Measurements from ENCODE around the gene PRKAR2A.
"Not testable (repeated sequence)": the region's sequence is repeated elsewhere in the genome, so short reads cannot be mapped to it uniquely, and the experiment has no call there.

The PRKAR2A gene

DNA sequence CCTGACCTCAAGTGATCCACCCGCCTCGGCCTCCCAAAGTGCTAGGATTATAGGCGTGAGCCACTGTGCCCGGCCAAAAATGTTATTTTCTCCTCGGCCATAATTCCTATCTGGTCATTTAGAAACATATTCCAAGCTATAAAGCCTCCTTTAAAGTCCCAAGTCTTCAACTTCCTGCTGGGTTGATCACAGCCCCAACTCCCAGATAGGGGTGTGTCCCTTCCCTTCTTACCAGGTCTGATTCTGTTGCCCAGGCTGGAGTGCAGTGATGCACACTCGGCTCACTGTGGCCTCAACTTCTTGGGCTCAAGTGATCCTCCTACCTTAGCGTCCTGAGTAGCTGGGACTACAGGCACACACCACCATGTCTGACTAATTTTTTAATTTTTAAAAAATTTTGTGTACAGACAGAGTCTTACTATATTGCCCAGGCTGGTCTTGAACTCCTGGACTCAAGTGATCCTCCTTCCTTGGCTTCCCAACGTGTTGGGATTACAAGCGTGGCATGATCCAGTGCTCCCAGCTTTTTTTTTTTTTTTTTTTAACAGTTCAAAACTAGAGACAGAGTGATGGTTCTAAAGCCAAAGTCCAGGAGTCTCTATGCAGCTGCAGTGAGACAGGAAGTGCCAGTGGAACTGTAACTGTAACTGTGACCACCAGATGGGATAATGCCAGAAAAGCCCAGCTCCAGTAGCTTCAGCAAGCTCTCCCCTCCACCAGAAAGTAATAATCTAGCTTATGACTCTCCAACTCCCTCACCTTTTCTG, 8.2 kb upstream of the PRKAR2A start:
- Mint-ChIP-seq H3K36me3 (peaks cover 48% of the 10 kb centered on the region), H3K9me3 (no peaks in the 10 kb centered on the region), H3K4me1 (no peaks in the 10 kb centered on the region), H3K27ac (peak overlapping the region; percentile 43), H3K4me3 (no peak overlapping the region)
- no peak for ATAC-seq
- DNase-seq (ENCODE audit: low spot score in 2 of 2): no peak

GRCh38 chr3:48852151-48852550, 4.5 kb upstream of the PRKAR2A start:
- Mint-ChIP-seq H3K9me3 (no peaks in the 10 kb centered on the region), H3K27ac (no peak overlapping the region), H3K4me3 (no peak overlapping the region), H3K4me1 (peaks cover 9% of the 10 kb centered on the region), H3K36me3 (peaks cover 17% of the 10 kb centered on the region)
- DNase-seq (ENCODE audit: low spot score in 2 of 2) (no peak), ATAC-seq (no peak)

- Mint-ChIP-seq H3K36me3 (peaks cover 9% of the 10 kb centered on the region), H3K9me3 (no peaks in the 10 kb centered on the region), H3K4me3 (no peak overlapping the region), H3K4me1 (peaks cover 9% of the 10 kb centered on the region), H3K27ac (no peak overlapping the region)
- DNase-seq (ENCODE audit: low spot score in 2 of 2) (no peak), ATAC-seq (no peak)
Observed at GRCh38 chr3:48851407-48851806, 3.7 kb upstream of the PRKAR2A start.

DNA sequence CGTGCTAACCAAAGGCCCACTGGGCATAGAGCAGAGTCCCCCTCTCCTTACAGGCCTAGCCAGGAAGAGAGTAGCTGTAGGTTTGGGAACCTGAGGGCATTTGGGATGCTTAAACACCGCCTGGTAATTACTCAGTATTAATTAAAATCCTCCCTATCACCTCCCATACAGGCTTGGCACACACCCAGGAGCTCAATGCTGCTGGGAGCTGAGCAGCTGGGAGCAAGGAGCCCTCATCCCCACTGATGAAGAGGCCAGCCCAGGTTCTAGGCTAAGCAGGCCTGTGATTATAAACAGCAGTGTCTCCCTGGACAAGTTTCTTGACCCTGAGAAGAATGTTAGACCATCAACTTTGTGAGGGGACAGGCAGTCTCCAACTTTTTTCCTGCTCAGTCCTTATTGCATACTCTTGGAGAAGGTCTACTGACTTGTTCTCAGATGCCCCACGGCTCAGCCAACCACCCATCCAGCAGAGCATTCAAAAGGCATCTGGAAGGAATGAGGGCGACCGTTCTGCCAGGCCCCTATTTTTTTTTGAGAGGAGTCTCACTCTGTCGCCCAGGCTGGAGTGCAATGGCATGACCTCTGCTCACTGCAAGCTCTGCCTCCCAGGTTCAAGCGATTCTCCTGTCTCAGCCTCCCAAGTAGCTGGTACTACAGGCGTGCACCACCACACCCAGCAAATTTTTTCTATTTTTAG, 1.3 kb upstream of the PRKAR2A start:
- Mint-ChIP-seq H3K9me3 (no peaks in the 10 kb centered on the region), H3K4me1 (peaks cover 9% of the 10 kb centered on the region), H3K36me3 (no peaks in the 10 kb centered on the region), H3K27ac (peak overlapping the region; percentile 98), H3K4me3 (peak overlapping the region; percentile 88)
- ATAC-seq (no peak), DNase-seq (ENCODE audit: low spot score in 2 of 2) (no peak)

DNA sequence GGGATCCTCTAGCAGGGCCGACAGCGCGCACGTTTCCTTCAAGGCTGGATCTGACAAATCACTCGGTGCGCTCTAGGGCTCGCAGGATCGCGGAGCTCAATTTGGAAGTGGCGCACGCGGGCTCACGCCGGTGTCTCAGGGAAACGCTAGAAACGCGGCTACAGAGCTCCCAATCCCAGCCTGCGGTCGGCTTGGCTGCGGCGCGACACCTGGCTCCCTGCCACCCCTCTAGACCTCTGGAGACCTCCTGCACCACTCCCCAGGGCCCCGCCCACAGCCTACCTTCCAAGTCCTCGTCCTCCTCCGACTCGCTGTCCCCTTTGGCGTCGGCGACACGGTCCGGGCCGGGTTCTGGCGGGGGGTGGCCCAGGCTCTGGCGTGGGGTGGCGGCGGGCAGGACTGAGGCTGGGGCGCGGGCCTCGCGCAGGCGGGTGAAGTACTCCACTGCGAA, 596 bp downstream of the PRKAR2A start:
- DNase-seq (ENCODE audit: low spot score in 2 of 2) (no peak), ATAC-seq (peak; percentile 72)
- Mint-ChIP-seq H3K4me3 (peak overlapping the region; percentile 88), H3K27ac (peak overlapping the region; percentile 98), H3K4me1 (peaks cover 9% of the 10 kb centered on the region), H3K9me3 (no peaks in the 10 kb centered on the region), H3K36me3 (no peaks in the 10 kb centered on the region)

GRCh38 chr3:48845170-48845569, 2.5 kb downstream of the PRKAR2A start:
- no peaks in the 10 kb centered on the region for H3K36me3 Mint-ChIP-seq
- DNase-seq (ENCODE audit: low spot score in 2 of 2) (no peak), ATAC-seq (no peak)
- H3K4me3 Mint-ChIP-seq: peak overlapping the region; percentile 88
- H3K9me3 Mint-ChIP-seq: no peaks in the 10 kb centered on the region
- H3K27ac Mint-ChIP-seq: peak overlapping the region; percentile 43
- peaks cover 9% of the 10 kb centered on the region for H3K4me1 Mint-ChIP-seq

GRCh38 chr3:48837163-48837562, 10.5 kb downstream of the PRKAR2A start:
- Mint-ChIP-seq H3K4me1 (peaks cover 13% of the 10 kb centered on the region), H3K4me3 (no peak overlapping the region), H3K36me3 (peaks cover 14% of the 10 kb centered on the region), H3K9me3 (no peaks in the 10 kb centered on the region), H3K27ac (no peak overlapping the region)
- no peak for DNase-seq (ENCODE audit: low spot score in 2 of 2)
- peak; percentile 57 for ATAC-seq

- ATAC-seq: no peak
- no peak for DNase-seq (ENCODE audit: low spot score in 2 of 2)
- Mint-ChIP-seq H3K4me1 (peaks cover 13% of the 10 kb centered on the region), H3K9me3 (no peaks in the 10 kb centered on the region), H3K27ac (no peak overlapping the region), H3K4me3 (no peak overlapping the region), H3K36me3 (peaks cover 14% of the 10 kb centered on the region)
Observed at GRCh38 chr3:48835650-48836366, 11.9 kb downstream of the PRKAR2A start.

DNA sequence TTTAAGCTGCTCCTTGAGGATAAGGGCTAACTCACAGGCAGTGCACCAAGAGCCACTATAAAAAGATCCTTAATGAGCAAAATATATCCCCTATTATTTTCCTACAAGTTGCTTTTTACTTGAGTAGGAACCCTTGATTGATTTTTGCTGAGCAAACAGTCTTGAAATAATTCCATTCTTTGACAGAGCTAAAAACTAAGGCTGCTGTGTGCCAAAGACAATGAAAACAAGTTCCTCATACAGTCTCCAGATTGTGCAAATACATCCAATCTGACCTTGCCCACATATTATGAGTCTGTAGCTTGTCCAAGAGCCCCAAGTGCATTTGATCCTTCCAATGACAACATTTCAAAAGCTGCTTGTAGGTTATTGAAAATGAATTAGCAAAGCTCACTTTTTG, 15.0 kb downstream of the PRKAR2A start:
- Mint-ChIP-seq H3K36me3 (peaks cover under 1% of the 10 kb centered on the region), H3K27ac (no peak overlapping the region), H3K4me1 (peaks cover 13% of the 10 kb centered on the region), H3K4me3 (no peak overlapping the region), H3K9me3 (no peaks in the 10 kb centered on the region)
- DNase-seq (ENCODE audit: low spot score in 2 of 2) (no peak), ATAC-seq (no peak)

- Mint-ChIP-seq H3K4me3 (no peak overlapping the region), H3K4me1 (peaks cover 11% of the 10 kb centered on the region), H3K36me3 (no peaks in the 10 kb centered on the region), H3K27ac (no peak overlapping the region), H3K9me3 (no peaks in the 10 kb centered on the region)
- no peak for DNase-seq (ENCODE audit: low spot score in 2 of 2)
- no peak for ATAC-seq
Observed at GRCh38 chr3:48830715-48831114, 17.0 kb downstream of the PRKAR2A start.

DNA sequence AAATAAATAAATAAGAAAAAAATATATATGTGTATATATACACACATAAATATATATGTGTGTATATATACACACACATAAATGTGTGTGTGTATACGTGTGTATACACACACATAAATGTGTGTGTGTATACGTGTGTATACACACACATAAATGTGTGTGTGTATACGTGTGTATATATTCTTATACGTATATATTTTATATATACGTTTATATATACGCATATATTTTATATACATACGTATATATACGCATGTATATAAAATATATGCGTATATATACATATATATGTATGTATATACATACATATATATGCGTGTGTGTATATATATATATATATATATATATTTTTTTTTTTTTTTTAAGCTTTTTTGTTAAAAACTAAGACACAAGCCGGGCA, 18.1 kb downstream of the PRKAR2A start:
- peaks cover 11% of the 10 kb centered on the region for H3K4me1 Mint-ChIP-seq
- DNase-seq (ENCODE audit: low spot score in 2 of 2); ATAC-seq; H3K36me3 Mint-ChIP-seq; H3K27ac Mint-ChIP-seq; H3K9me3 Mint-ChIP-seq; H3K4me3 Mint-ChIP-seq: not testable (repeated sequence)

GRCh38 chr3:48827874-48828273, 19.8 kb downstream of the PRKAR2A start:
- DNase-seq (ENCODE audit: low spot score in 2 of 2); H3K4me3 Mint-ChIP-seq; H3K36me3 Mint-ChIP-seq; ATAC-seq; H3K4me1 Mint-ChIP-seq; H3K27ac Mint-ChIP-seq; H3K9me3 Mint-ChIP-seq: not testable (repeated sequence)

DNA sequence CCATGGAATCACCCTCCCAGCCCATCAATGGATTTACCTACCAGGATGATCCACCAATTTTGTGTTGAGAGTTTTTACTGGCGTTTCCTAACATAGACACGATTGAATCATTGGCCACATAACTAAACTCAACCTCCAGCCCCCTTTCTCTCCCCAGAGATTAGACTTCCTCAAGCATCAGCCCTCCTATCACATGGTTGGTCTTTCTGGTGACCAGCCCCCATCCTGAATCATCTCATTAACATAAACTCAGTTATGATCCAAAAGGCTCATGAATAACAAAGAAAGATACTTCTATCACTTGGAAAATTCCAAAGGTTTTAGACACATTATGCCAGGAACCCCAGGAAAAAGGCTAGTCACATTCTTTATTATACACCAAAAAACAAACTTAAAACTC, 21.2 kb downstream of the PRKAR2A start:
- H3K27ac Mint-ChIP-seq: no peak overlapping the region
- H3K4me1 Mint-ChIP-seq: peaks cover 6% of the 10 kb centered on the region
- ATAC-seq (no peak), DNase-seq (ENCODE audit: low spot score in 2 of 2) (no peak)
- peaks cover 6% of the 10 kb centered on the region for H3K36me3 Mint-ChIP-seq
- H3K4me3 Mint-ChIP-seq: no peak overlapping the region
- no peaks in the 10 kb centered on the region for H3K9me3 Mint-ChIP-seq

DNA sequence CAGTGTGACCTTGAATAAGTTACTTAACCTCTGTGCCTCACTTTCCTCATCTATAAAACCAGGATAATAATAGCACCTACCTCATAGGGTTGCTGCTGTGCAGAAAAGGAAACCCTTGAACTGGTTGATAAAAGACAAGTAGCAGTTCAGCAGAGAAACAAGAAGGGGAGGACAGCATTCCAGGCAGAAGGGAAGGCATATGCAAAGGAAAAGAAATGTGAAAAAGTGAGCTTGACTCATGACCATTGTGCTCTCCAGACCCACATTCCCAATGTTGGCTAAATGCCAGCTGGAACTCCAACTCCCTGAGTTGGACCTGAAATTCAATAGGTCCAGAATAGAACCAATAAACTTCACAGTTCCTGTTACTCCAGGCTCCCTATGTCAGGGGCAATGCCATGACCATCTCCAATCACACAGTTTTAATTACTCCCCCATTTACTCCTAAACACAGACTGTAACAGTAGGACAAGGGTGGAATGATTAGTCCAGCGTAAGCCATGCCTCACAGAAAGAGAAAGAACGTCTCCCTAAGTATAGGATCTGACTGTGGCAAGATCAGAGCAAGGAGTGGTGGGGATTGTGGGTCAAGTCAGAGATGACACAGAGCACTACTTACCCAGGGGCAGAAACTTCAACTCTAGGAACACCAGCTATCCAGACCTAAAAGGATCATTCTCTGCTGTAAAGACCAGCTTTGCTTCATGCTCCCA, 26.9 kb downstream of the PRKAR2A start:
- Mint-ChIP-seq H3K4me1 (peaks cover 32% of the 10 kb centered on the region), H3K9me3 (no peaks in the 10 kb centered on the region)
- no peak for DNase-seq (ENCODE audit: low spot score in 2 of 2)

More for the DNA sequence above, 26.9 kb downstream of the PRKAR2A start:
- peaks cover 6% of the 10 kb centered on the region for H3K36me3 Mint-ChIP-seq
- ATAC-seq: no peak
- H3K4me3 Mint-ChIP-seq: no peak overlapping the region
- H3K27ac Mint-ChIP-seq: no peak overlapping the region
